8988T (cell line): ENCODE data around the gene ATOH1.

ENCODE experiments used
- DNase-seq: peaks from one replicate; pipeline ENCODE4 v3.0.0; 2011

ATOH1 gene

GRCh38 chr4:93835929-93836328 is 7.4 kb downstream of the ATOH1 start:
- DNase-seq, result no peak

- DNase-seq, result no peak
Measured at GRCh38 chr4:93839704-93840103, 11.2 kb downstream of the ATOH1 start.

GRCh38 chr4:93841803-93842345 is 13.3 kb downstream of the ATOH1 start:
- no peak for DNase-seq

GRCh38 chr4:93842601-93843252 is 14.2 kb downstream of the ATOH1 start:
- DNase-seq, result no peak

- DNase-seq, result no peak
Measured at GRCh38 chr4:93843772-93844171, 15.2 kb downstream of the ATOH1 start.

- DNase-seq, result no peak
Measured at GRCh38 chr4:93852680-93853079, 24.1 kb downstream of the ATOH1 start.

GRCh38 chr4:93855926-93856325 is 27.4 kb downstream of the ATOH1 start:
- no peak for DNase-seq

GRCh38 chr4:93865650-93866049 is 37.1 kb downstream of the ATOH1 start:
- no peak for DNase-seq

GRCh38 chr4:93867416-93868001 is 39.0 kb downstream of the ATOH1 start:
- DNase-seq, result no peak

GRCh38 chr4:93870876-93871458 is 42.4 kb downstream of the ATOH1 start:
- no peak for DNase-seq

GRCh38 chr4:93876754-93877153 is 48.2 kb downstream of the ATOH1 start:
- no peak for DNase-seq

GRCh38 chr4:93878566-93878965 is 50.0 kb downstream of the ATOH1 start:
- DNase-seq, result no peak

- no peak for DNase-seq
Measured at GRCh38 chr4:93879919-93880318, 51.4 kb downstream of the ATOH1 start.
